Prostate gland (tissue), 2 donors: ENCODE data around the gene GUK1.

Experiments
- POLR2A ChIP-seq: fragments of 450-650 bp; IDR thresholded peaks from one replicate; pipeline ENCODE4 v1.6.1; 2016; ENCODE audit warnings: antibody characterized with exemption, mild to moderate bottlenecking
- TF ChIP-seq, protein P1 (sequence below), 4 experiments: fragments of 200-600 bp in 2 of 4; fragments of 450-650 bp in 2 of 4; sonication (generic) in 2 of 4; IDR thresholded peaks; 1 replicate in 3 of 4; 2 replicates in 1 of 4; pipeline ENCODE4 v1.5.1; 2016 to 2019; ENCODE audit warnings: antibody characterized with exemption in 4 of 4, mild to moderate bottlenecking in 2 of 4, moderate library complexity in 2 of 4

GRCh38 chr1:228099331-228099732 lies 40.7 kb upstream of the GUK1 start:
- TF ChIP-seq, protein P1, sequence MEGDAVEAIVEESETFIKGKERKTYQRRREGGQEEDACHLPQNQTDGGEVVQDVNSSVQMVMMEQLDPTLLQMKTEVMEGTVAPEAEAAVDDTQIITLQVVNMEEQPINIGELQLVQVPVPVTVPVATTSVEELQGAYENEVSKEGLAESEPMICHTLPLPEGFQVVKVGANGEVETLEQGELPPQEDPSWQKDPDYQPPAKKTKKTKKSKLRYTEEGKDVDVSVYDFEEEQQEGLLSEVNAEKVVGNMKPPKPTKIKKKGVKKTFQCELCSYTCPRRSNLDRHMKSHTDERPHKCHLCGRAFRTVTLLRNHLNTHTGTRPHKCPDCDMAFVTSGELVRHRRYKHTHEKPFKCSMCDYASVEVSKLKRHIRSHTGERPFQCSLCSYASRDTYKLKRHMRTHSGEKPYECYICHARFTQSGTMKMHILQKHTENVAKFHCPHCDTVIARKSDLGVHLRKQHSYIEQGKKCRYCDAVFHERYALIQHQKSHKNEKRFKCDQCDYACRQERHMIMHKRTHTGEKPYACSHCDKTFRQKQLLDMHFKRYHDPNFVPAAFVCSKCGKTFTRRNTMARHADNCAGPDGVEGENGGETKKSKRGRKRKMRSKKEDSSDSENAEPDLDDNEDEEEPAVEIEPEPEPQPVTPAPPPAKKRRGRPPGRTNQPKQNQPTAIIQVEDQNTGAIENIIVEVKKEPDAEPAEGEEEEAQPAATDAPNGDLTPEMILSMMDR (IDR thresholded peaks at IDR 0.05): no peak
- TF ChIP-seq POLR2A: no peak
